Activated T-helper 1 cell treated with anti-CD3 and anti-CD28 coated beads, Interleukin-12 subunit alpha, Interleukin-12 subunit beta, Interleukin-2, Interleukin-4 antibody, amounts not matched to agents 30 ng/mL and 10 ng/mL and 1 ng/mL, durations not matched to agents 14 hours and 24 hours and 36 hours (primary cell): ENCODE measurements around the gene C18orf32. TPM values are rescaled to one million over a fixed set of nuclear protein-coding genes. Genes with fewer than 3 reads are reported as not detected.
"Not testable (repeated sequence)": the region's sequence is repeated elsewhere in the genome, so short reads cannot be mapped to it uniquely, and the experiment has no call there.

Experiments used
- DNase-seq: peaks from one replicate; pipeline ENCODE4 v3.0.0; 2021; ENCODE audit warnings: low spot score
- H3K27ac Mint-ChIP-seq: one replicate; pipeline ENCODE4 v1.8.0; 2021; ENCODE audit warnings: mild to moderate bottlenecking, mixed read lengths
- H3K27me3 Mint-ChIP-seq: one replicate; pipeline ENCODE4 v1.8.0; 2022; ENCODE audit warnings: mild to moderate bottlenecking, moderate library complexity, mixed read lengths; ENCODE audit not compliant: insufficient read depth
- H3K36me3 Mint-ChIP-seq: one replicate; pipeline ENCODE4 v1.8.0; 2021; ENCODE audit warnings: low read depth, mixed read lengths
- H3K4me1 Mint-ChIP-seq: one replicate; pipeline ENCODE4 v1.8.0; 2021; ENCODE audit warnings: low read depth, mixed read lengths
- H3K4me3 Mint-ChIP-seq: one replicate; pipeline ENCODE4 v1.8.0; 2021; ENCODE audit warnings: mild to moderate bottlenecking, moderate library complexity, mixed read lengths
- H3K9me3 Mint-ChIP-seq: one replicate; pipeline ENCODE4 v1.8.0; 2021; ENCODE audit warnings: mixed read lengths
- intact Hi-C: fragments of 100-400 bp; cut with micrococcal nuclease; formaldehyde crosslinking; loops from one replicate; pipeline ENCODE4 v1.15.1; 2024
- total RNA-seq: library from RNA; stranded (reverse); gene quantifications from 2 replicates; pipeline ENCODE4 v1.2.3, GENCODE V29; 2022

The C18orf32 gene
- total RNA-seq, 1 donor from 2014 or later = 28.7 TPM

DNA sequence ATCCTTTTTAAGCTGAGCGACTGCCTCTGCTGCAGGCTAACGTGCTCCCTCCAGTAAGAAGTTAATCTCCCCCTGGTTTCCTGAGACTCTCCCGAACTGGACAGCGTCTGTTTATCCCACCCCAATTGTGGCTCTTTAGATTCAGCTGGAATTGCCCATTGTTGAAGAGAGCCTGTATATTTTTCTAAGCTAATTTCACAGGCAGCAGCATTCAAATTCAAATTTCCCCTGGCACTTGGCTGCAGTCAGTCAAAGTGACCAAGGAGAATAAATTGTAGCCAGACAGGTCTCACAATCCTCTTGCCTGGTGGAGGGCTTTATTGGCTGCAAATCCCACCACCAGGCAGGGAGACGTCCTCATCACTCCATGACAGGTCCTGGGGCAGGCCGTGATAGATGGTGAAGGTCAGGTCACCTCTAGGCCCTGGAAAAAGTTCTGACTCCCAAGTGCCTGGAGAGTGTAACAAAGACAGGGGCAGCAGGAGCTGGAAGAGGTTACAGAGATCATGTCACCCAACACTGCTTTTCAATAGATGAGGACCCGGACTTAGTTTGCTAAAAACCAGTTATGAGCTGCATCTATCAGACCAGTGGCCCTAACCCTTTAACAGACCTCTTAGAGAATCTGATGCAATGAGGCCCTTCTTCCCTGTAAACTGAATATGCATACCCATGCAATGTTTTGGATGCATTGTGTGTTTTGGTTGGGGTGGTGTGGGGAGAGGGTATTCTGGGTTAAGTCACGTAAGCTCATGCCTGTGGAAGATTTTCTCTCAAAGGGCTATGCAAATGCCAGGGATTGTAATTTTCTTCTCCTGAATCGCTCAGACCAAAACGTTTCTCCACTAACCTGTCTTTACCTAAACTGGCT, 32.3 kb upstream of the C18orf32 start:
- intact Hi-C loops = no loop called here
- Mint-ChIP-seq H3K9me3 (no peaks in the 10 kb centered on the region), H3K27ac (no peak overlapping the region), H3K27me3 (peaks cover 4% of the 10 kb centered on the region), H3K36me3 (no peaks in the 10 kb centered on the region), H3K4me3 (no peak overlapping the region), H3K4me1 (no peaks in the 10 kb centered on the region)
- DNase-seq = no peak

GRCh38 chr18:49517483-49517882, 30.4 kb upstream of the C18orf32 start:
- no peak overlapping the region for H3K4me3 Mint-ChIP-seq
- no peak for DNase-seq
- intact Hi-C loops = no loop called here
- no peak overlapping the region for H3K27ac Mint-ChIP-seq
- no peaks in the 10 kb centered on the region for H3K36me3 Mint-ChIP-seq
- H3K27me3 Mint-ChIP-seq = peaks cover 2% of the 10 kb centered on the region
- H3K4me1 Mint-ChIP-seq = no peaks in the 10 kb centered on the region
- no peaks in the 10 kb centered on the region for H3K9me3 Mint-ChIP-seq

DNA sequence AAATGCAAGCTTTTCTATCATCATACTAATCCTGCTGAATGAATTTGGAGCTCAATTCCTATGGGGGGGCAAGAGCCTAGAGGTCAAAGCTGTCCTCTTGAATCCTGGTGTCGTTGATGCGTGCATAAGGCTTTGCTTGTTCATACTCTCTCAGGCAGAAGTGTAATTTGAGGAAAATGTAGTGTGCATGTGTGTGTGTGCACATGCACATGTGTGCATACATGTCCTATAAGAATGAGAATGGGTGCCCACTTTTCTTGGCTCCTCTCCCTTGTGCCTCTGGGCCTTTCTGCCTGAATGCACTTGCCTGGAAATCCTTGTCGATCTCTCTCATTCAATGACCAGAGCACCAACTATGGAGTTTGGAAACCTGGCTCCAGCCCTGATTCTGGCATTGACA, 28.5 kb upstream of the C18orf32 start:
- peaks cover 4% of the 10 kb centered on the region for H3K27me3 Mint-ChIP-seq
- DNase-seq = no peak
- no peaks in the 10 kb centered on the region for H3K36me3 Mint-ChIP-seq
- H3K9me3 Mint-ChIP-seq = no peaks in the 10 kb centered on the region
- peaks cover 2% of the 10 kb centered on the region for H3K4me1 Mint-ChIP-seq
- H3K4me3 Mint-ChIP-seq = no peak overlapping the region
- no peak overlapping the region for H3K27ac Mint-ChIP-seq
- intact Hi-C loops = no loop called here

DNA sequence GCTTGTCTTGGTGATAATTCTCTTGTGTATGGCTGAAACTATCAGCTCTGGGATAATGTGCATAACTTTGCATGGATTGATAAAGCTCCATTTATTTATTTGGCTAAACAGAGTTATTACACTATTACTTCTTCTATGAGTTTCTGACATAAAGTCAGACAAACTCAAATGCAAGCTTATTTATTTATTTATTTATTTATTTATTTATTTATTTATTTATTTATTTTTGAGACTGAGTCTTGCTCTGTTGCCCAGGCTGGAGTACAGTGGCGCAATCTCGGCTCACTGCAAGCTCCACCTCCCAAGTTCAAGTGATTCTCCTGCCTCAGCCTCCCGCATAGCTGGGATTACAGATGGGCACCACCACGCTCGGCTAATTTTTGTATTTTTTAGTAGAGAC, 28.0 kb upstream of the C18orf32 start:
- DNase-seq, intact Hi-C loops, H3K27me3 Mint-ChIP-seq, H3K9me3 Mint-ChIP-seq, H3K27ac Mint-ChIP-seq, H3K4me3 Mint-ChIP-seq, H3K4me1 Mint-ChIP-seq, H3K36me3 Mint-ChIP-seq: not testable (repeated sequence)

- peaks cover 8% of the 10 kb centered on the region for H3K27me3 Mint-ChIP-seq
- peaks cover 5% of the 10 kb centered on the region for H3K4me1 Mint-ChIP-seq
- no peak overlapping the region for H3K4me3 Mint-ChIP-seq
- DNase-seq = no peak
- H3K27ac Mint-ChIP-seq = no peak overlapping the region
- no peaks in the 10 kb centered on the region for H3K36me3 Mint-ChIP-seq
- H3K9me3 Mint-ChIP-seq = no peaks in the 10 kb centered on the region
- intact Hi-C loops = loop anchor here (5.0 kb wide), 1 partner anchor 843 kb away; no protein-coding TSS in a partner anchor
Measured at GRCh38 chr18:49514577-49514976, 27.5 kb upstream of the C18orf32 start.

GRCh38 chr18:49512876-49513275, 25.8 kb upstream of the C18orf32 start:
- not testable (repeated sequence) for H3K36me3 Mint-ChIP-seq

GRCh38 chr18:49510393-49511115, 23.5 kb upstream of the C18orf32 start:
- DNase-seq = peak; percentile 24
- Mint-ChIP-seq H3K9me3 (no peaks in the 10 kb centered on the region), H3K4me1 (peaks cover 5% of the 10 kb centered on the region), H3K27me3 (peaks cover 17% of the 10 kb centered on the region), H3K4me3 (no peak overlapping the region), H3K27ac (no peak overlapping the region), H3K36me3 (no peaks in the 10 kb centered on the region)
- intact Hi-C loops = loop anchor here (1.0 to 5.0 kb wide), 3 partner anchors 50 to 847 kb away; no protein-coding TSS in a partner anchor

More at GRCh38 chr18:49512876-49513275, 25.8 kb upstream of the C18orf32 start:
- H3K4me3 Mint-ChIP-seq, H3K4me1 Mint-ChIP-seq, H3K9me3 Mint-ChIP-seq, H3K27ac Mint-ChIP-seq, DNase-seq: not testable (repeated sequence)
- H3K27me3 Mint-ChIP-seq = peaks cover 14% of the 10 kb centered on the region
- intact Hi-C loops = loop anchor here (5.0 kb wide), 1 partner anchor 844 kb away; no protein-coding TSS in a partner anchor

- H3K27ac Mint-ChIP-seq, H3K4me1 Mint-ChIP-seq, intact Hi-C loops, DNase-seq, H3K4me3 Mint-ChIP-seq, H3K9me3 Mint-ChIP-seq, H3K36me3 Mint-ChIP-seq: not testable (repeated sequence)
- peaks cover 20% of the 10 kb centered on the region for H3K27me3 Mint-ChIP-seq
Measured at GRCh38 chr18:49506438-49506837, 19.4 kb upstream of the C18orf32 start.

DNA sequence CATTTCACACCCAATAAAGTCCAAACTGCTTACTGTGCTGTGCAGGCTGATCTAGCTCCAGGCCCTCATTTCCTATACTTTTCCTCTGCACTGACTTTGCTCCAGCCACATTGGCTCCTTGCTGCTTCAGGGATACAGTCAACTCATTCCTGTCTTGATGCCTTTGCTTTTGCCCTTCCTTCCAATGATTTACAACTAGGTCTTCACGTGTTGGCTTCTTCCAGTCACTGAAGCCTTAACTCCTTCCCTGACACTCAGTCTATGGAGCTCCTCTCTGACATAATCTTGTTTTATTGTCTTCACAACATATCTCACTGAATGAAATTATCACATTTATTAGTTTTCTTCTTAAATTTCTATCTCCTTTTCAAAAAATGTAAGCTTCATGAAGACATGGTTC, 16.9 kb upstream of the C18orf32 start:
- DNase-seq = no peak
- Mint-ChIP-seq H3K9me3 (no peaks in the 10 kb centered on the region), H3K27ac (no peak overlapping the region), H3K36me3 (no peaks in the 10 kb centered on the region), H3K27me3 (peaks cover 10% of the 10 kb centered on the region), H3K4me1 (no peaks in the 10 kb centered on the region), H3K4me3 (no peak overlapping the region)
- intact Hi-C loops = no loop called here

DNA sequence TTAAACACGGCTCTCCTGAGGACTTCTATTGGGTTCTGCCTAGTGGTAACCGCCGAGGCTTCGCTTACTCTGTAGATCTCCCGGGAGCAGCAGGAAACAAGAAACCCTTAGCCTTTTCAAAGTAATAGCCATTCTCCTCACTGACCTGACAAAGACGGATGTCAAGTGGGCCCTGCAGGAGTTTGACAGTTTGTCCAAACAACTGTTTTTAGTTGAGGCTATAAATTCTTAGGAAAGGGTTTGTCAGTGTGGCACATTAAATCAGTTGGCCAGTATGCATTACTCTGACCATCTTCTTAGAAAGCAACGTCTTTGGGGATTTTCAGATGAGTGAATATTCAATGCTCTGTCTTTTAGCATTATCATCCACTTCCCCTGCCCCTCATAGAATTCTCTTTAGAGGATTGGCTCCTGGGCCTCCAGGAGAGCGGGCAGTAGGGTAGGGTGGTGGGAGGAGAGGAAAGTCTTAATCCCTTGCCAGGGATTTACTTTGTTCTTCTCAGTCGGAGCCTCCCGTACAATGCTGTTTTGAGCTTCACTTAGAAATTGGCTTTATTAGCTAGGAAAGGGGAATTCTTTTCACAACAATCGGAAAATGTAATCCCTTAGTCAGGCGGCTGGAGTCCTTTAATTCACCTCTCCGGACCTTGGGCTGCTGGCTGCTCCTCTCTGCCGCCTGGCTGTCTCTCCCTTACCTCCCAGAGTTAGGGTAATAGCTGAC, 13.3 kb upstream of the C18orf32 start:
- no peaks in the 10 kb centered on the region for H3K36me3 Mint-ChIP-seq
- no peak overlapping the region for H3K27ac Mint-ChIP-seq
- peaks cover 5% of the 10 kb centered on the region for H3K27me3 Mint-ChIP-seq
- intact Hi-C loops = no loop called here
- DNase-seq = no peak
- no peaks in the 10 kb centered on the region for H3K9me3 Mint-ChIP-seq
- no peak overlapping the region for H3K4me3 Mint-ChIP-seq
- no peaks in the 10 kb centered on the region for H3K4me1 Mint-ChIP-seq

DNA sequence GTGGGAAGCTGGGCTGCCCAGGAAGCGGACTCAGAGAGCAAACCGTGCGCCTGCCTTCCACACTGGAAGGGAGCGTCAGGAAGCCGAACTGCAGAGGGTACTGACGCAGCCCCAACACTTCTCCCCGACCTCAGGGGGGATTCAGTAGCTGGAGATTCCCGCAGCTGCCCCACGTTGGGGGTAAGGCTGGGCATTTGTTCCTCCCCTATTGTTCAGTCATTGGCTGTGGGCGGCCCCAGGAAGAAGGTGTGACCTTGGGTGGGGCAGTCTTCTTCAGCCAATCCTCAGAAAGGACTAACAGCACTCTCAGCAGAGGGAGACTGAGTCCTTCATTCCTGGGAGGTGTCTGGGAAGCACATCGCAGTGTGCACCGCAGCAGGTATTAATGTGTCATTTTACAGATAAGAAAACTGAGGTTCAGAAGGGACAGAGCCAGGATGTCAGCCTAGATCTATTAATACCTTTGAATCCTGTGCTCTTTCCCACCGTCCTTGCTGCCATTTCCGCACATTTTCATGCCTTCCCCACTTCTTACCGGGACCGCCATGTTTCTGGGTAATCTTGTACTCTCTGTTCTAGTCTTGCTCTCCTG, 12.1 kb upstream of the C18orf32 start:
- H3K9me3 Mint-ChIP-seq = no peaks in the 10 kb centered on the region
- H3K36me3 Mint-ChIP-seq = no peaks in the 10 kb centered on the region
- no peak overlapping the region for H3K4me3 Mint-ChIP-seq
- intact Hi-C loops = loop anchor here (10.0 kb wide), 1 partner anchor 876 kb away; the partner anchor contains the start of gene SKA1
- H3K27me3 Mint-ChIP-seq = peaks cover 5% of the 10 kb centered on the region
- DNase-seq = no peak
- H3K27ac Mint-ChIP-seq = no peak overlapping the region
- no peaks in the 10 kb centered on the region for H3K4me1 Mint-ChIP-seq

- Mint-ChIP-seq H3K4me3 (no peak overlapping the region), H3K9me3 (no peaks in the 10 kb centered on the region), H3K4me1 (peaks cover 22% of the 10 kb centered on the region), H3K27ac (no peak overlapping the region), H3K27me3 (peaks cover 2% of the 10 kb centered on the region), H3K36me3 (peaks cover 14% of the 10 kb centered on the region)
- no peak for DNase-seq
- intact Hi-C loops = loop anchor here (10.0 kb wide), 1 partner anchor 879 kb away; the partner anchor contains the start of gene SKA1
Measured at GRCh38 chr18:49495480-49495879, 8.4 kb upstream of the C18orf32 start.
